UCSD-AML1 (cell line): ENCODE data around the gene IDH3A.

ENCODE experiments used
- DNase-seq: peaks from one replicate; lab custom pipeline; 2025; ENCODE audit not compliant: unreplicated experiment; lab: John Stamatoyannopoulos, UW

IDH3A gene

GRCh38 chr15:78216276-78217104 lies 67.3 kb downstream of the IDH3A start:
- no peak for DNase-seq

- DNase-seq, result no peak
Observed at GRCh38 chr15:78220713-78221112, 71.6 kb downstream of the IDH3A start.
